MM.1S (cell line): Measurements from ENCODE around the gene TKT.

Experiments
- CTCF ChIP-seq: fragments of 300-600 bp; sonication (generic); IDR thresholded peaks from 2 replicates; pipeline ENCODE4 v1.5.1; 2016; ENCODE audit warnings: antibody characterized with exemption, low read length, mixed read lengths
- EZH2 ChIP-seq: fragments of 300-600 bp; sonication (generic); optimal IDR thresholded peaks from 2 replicates; pipeline ENCODE3; 2017; ENCODE audit warnings: low read depth, mild to moderate bottlenecking, antibody characterized with exemption, low read length, mixed read lengths

GRCh38 chr3:53198256-53198977 is 57.4 kb downstream of the TKT start:
- TF ChIP-seq CTCF (no peak), EZH2 (no peak)
